ENCODE data around the gene OR5H14. TPM values are rescaled to one million over a fixed set of nuclear protein-coding genes. Genes with fewer than 3 reads are reported as not detected.
"Not testable (repeated sequence)": the region's sequence is repeated elsewhere in the genome, so short reads cannot be mapped to it uniquely, and the experiment has no call there.

The OR5H14 gene
- total RNA-seq, 1 donor from 2014 or later: not detected

GRCh38 chr3:98188545-98188944 is 41.3 kb downstream of the OR5H14 start:
- peak; percentile 62 for ATAC-seq
- intact Hi-C loops (cut with DNase I): no loop called here

DNA sequence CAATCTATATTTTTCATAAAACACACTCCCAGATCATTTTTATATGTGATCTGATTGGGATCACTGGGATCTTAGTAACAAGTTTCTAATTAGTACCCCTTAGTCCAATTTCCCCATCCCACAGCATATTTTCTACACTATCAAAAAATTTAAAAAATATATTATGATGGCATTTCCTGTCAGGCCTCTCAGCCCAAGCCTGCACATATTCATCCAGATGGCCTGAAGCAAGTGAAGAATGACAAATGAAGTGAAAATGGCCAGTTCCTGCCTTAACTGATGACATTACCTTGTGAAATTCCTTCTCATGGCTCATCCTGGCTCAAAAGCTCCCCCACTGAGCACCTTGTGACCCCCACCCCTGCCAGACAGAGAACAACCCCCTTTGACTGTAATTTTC is 43.6 kb downstream of the OR5H14 start:
- ATAC-seq; intact Hi-C loops (cut with DNase I): not testable (repeated sequence)

More at GRCh38 chr3:98188545-98188944, 41.3 kb downstream of the OR5H14 start:
- no peak for DNase-seq (ENCODE audit: low spot score)

DNA sequence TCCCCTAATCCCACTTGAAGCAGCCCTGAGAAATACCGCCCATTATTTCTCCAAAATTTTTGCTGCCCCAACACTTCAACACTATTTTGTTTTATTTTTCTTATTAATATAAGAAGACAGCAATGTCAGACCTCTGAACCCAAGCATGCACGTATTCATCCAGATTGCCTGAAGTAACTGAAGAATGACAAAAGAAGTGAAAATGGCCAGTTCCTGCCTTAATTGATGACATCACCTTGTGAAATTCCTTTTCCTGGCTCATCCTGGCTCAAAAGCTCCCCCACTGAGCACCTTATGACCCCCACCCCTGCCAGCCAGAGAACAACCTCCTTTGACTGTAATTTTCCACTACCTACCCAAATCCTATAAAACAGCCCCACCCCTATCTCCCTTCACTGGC is 49.0 kb downstream of the OR5H14 start:
- ATAC-seq; intact Hi-C loops (cut with DNase I); DNase-seq (ENCODE audit: low spot score): not testable (repeated sequence)

More for the DNA sequence above, 43.6 kb downstream of the OR5H14 start:
- DNase-seq (ENCODE audit: low spot score): not testable (repeated sequence)

GRCh38 chr3:98199020-98199419 is 51.7 kb downstream of the OR5H14 start:
- ATAC-seq (no peak), DNase-seq (ENCODE audit: low spot score) (no peak)
- intact Hi-C loops (cut with DNase I): no loop called here

Other genes with a start within 250 kb of the OR5H14 start
- gene RIOX2, start 175.0 kb upstream of the OR5H14 start, total RNA-seq: 36.0 TPM
- gene GABRR3, start 112.2 kb upstream of the OR5H14 start, total RNA-seq: not detected
- not detected for gene OR5AC2, start 60.3 kb upstream of the OR5H14 start, total RNA-seq
- not detected for gene OR5H1, start 16.8 kb upstream of the OR5H14 start, total RNA-seq
- gene OR5H15, start 19.2 kb downstream of the OR5H14 start, total RNA-seq: not detected
- not detected for gene OR5H6, start 116.8 kb downstream of the OR5H14 start, total RNA-seq
- gene OR5H2, start 135.0 kb downstream of the OR5H14 start, total RNA-seq: not detected
- not detected for gene OR5K4, start 206.4 kb downstream of the OR5H14 start, total RNA-seq
- gene OR5K3, start 243.2 kb downstream of the OR5H14 start, total RNA-seq: not detected

All from sciatic nerve (tissue), 2 donors.